Measurements from ENCODE around the gene ID2.

ID2 gene

GRCh38 chr2:8679827-8680731, 1.8 kb upstream of the ID2 start:
- no peak for DNase-seq (ENCODE audit: low spot score)
- no peak for TF ChIP-seq CTCF (IDR thresholded peaks at IDR 0.05; ENCODE audit: extremely low read depth, missing control alignments)

GRCh38 chr2:8680822-8681760, 765 bp upstream of the ID2 start:
- peak; percentile 75 for DNase-seq (ENCODE audit: low spot score)
- TF ChIP-seq CTCF (IDR thresholded peaks at IDR 0.05; ENCODE audit: extremely low read depth, missing control alignments), result no peak

GRCh38 chr2:8682719-8683667, 1.1 kb downstream of the ID2 start:
- no peak for TF ChIP-seq CTCF (IDR thresholded peaks at IDR 0.05; ENCODE audit: extremely low read depth, missing control alignments)
- DNase-seq (ENCODE audit: low spot score), result no peak

GRCh38 chr2:8684540-8684877, 2.7 kb downstream of the ID2 start:
- peak; percentile 45 for DNase-seq (ENCODE audit: low spot score)
- TF ChIP-seq CTCF (IDR thresholded peaks at IDR 0.05; ENCODE audit: extremely low read depth, missing control alignments), result no peak

- peak; percentile 65 for DNase-seq (ENCODE audit: low spot score)
- no peak for TF ChIP-seq CTCF (IDR thresholded peaks at IDR 0.05; ENCODE audit: extremely low read depth, missing control alignments)
Observed at GRCh38 chr2:8684878-8685696, 3.2 kb downstream of the ID2 start.

- peak; percentile 99 for TF ChIP-seq CTCF (IDR thresholded peaks at IDR 0.05; ENCODE audit: extremely low read depth, missing control alignments)
- DNase-seq (ENCODE audit: low spot score), result peak; percentile 90
Observed at GRCh38 chr2:8685697-8686358, 4.0 kb downstream of the ID2 start.

Data from GM20000 (cell line).